HG03066 (cell line): Measurements from ENCODE around the gene GINS1.

ENCODE experiments used
- ATAC-seq: cut with Tn5 transposase; IDR thresholded peaks from one replicate; pipeline ENCODE4 v1.9.1; 2021; ENCODE audit warnings: low read depth; ENCODE audit not compliant: unreplicated experiment

The GINS1 gene

GRCh38 chr20:25491446-25492038 lies 84.1 kb downstream of the GINS1 start:
- ATAC-seq = no peak

- ATAC-seq = no peak
Measured at GRCh38 chr20:25493137-25493536, 85.7 kb downstream of the GINS1 start.

DNA sequence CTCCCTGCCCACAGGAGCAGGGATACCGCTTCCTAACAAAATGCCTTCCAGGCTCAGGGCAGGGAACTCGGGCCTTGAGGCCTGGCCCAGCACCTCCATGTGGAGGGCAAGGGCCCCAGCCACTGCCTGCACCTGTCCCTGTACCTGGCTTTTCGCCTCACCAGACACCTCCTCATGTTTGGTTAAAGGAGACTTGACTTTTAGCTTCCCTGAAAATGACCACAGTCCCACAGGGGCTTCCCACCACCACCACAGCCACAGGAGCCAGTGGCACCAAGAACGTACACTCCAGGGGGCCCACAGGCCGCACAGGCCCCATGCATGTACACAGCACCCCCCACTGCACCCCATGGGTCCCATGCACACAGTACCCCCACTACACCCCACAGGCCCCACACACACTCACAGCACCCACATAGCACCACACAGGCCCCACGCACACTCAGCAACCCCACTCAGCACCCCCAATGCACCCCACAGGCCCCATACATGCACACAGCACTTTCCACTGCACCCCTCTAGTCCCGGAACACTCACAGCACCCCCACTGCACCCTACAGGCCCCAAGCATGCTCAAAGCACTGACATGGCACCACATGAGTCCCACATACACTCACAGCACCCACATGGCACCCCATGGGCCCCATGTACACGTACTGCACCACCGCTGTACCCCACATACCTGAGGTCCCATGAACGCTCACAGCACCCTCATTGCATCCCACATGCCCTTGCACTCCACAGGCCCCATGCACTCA lies 86.5 kb downstream of the GINS1 start:
- no peak for ATAC-seq

- no peak for ATAC-seq
Measured at GRCh38 chr20:25494506-25495188, 87.2 kb downstream of the GINS1 start.

GRCh38 chr20:25495189-25495824 lies 87.8 kb downstream of the GINS1 start:
- ATAC-seq = no peak

GRCh38 chr20:25496165-25496967 lies 88.9 kb downstream of the GINS1 start:
- no peak for ATAC-seq

DNA sequence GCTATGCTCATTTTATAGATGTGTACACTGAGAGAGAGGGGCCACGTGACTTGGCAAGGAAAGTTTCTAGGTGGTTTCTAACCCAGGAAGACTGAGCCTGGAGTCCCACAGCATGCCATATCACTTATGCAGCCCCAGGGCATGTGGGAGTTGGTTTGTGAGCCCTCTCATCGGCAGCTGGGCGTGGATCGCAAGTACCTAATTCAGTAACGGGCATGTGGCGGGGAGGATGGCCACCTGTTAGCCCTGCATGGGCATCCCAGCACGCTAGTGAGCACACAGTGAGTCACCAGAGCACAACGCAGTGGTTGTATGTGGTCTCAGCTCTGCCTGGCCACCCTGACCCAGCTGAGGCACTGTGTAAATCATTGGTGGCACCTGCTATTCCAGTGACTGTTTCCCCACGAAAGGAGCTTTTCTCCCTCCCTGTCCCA lies 89.5 kb downstream of the GINS1 start:
- no peak for ATAC-seq

- no peak for ATAC-seq
Measured at GRCh38 chr20:25497586-25498279, 90.3 kb downstream of the GINS1 start.
